Esophagus muscularis mucosa (tissue), 3 donors: Measurements from ENCODE around the gene DOCK4.

Experiments
- POLR2A ChIP-seq: fragments of 450-650 bp; IDR thresholded peaks from one replicate; pipeline ENCODE4 v1.6.1; 2017; ENCODE audit warnings: antibody characterized with exemption, moderate library complexity, mild to moderate bottlenecking, low read depth
- POLR2AphosphoS5 ChIP-seq, 2 donors: sonication (generic); formaldehyde crosslinking; IDR thresholded peaks; one replicate each; pipeline ENCODE4 v1.6.1; 2017; ENCODE audit warnings: antibody characterized with exemption in 2 of 2
- TF ChIP-seq, protein P1 (sequence below), 3 experiments: fragments of 200-600 bp in 2 of 3; fragments of 450-650 bp in 1 of 3; sonication (generic) in 2 of 3; IDR thresholded peaks; one replicate each; pipeline ENCODE4 v1.5.1; 2017 to 2019; ENCODE audit warnings: antibody characterized with exemption in 3 of 3, mild to moderate bottlenecking in 2 of 3, moderate library complexity in 1 of 3

DNA sequence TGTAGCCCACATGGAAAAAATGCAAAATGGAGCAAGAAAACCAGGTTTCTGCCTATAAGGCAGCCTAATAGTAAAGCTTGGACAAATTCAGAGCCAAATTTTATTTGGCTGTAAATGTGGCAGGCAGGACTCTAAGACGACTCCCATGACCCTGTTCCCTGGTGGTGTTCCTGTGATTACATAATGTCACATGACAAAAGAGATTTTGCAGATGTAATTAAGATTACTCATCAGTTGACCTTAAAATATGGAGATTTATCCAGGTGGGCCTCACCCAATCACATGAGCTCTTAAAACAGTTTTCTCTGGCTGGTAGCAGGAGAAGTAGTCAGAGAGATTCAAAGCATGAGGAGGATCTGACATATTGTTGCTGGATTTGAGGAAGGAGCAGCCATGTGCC lies 340.8 kb downstream of the DOCK4 start:
- TF ChIP-seq, protein P1, sequence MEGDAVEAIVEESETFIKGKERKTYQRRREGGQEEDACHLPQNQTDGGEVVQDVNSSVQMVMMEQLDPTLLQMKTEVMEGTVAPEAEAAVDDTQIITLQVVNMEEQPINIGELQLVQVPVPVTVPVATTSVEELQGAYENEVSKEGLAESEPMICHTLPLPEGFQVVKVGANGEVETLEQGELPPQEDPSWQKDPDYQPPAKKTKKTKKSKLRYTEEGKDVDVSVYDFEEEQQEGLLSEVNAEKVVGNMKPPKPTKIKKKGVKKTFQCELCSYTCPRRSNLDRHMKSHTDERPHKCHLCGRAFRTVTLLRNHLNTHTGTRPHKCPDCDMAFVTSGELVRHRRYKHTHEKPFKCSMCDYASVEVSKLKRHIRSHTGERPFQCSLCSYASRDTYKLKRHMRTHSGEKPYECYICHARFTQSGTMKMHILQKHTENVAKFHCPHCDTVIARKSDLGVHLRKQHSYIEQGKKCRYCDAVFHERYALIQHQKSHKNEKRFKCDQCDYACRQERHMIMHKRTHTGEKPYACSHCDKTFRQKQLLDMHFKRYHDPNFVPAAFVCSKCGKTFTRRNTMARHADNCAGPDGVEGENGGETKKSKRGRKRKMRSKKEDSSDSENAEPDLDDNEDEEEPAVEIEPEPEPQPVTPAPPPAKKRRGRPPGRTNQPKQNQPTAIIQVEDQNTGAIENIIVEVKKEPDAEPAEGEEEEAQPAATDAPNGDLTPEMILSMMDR (IDR thresholded peaks at IDR 0.05): no peak
- TF ChIP-seq POLR2A (no peak), POLR2AphosphoS5 (IDR thresholded peaks at IDR 0.05) (no peak)
